ENCODE results near the gene GPBP1.

DNA sequence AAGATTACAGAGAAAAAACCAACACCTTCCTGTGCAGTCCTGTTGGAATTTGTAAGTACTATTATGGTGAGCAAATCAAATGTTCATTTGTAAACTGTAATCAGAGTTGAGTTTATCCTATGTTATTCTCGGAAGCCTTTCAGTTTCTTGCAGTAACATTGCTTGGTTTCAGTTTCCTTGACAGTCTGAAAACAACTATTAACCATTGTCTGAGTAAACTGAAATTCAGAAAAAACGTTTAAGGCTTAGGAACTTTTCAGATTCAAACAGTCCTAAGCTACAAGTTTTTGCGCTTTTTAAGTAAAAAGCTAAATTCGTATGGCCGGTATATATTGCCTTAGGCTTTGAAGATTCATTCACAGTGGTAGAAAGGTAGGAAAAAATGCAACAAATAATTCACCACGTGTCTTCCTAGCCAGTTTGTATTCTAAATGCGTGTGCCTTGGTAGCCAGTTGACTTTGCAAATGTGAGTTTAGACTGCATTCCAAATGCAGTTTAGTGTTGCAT lies 2.5 kb downstream of the GPBP1 start:
- TF ChIP-seq, protein P1, sequence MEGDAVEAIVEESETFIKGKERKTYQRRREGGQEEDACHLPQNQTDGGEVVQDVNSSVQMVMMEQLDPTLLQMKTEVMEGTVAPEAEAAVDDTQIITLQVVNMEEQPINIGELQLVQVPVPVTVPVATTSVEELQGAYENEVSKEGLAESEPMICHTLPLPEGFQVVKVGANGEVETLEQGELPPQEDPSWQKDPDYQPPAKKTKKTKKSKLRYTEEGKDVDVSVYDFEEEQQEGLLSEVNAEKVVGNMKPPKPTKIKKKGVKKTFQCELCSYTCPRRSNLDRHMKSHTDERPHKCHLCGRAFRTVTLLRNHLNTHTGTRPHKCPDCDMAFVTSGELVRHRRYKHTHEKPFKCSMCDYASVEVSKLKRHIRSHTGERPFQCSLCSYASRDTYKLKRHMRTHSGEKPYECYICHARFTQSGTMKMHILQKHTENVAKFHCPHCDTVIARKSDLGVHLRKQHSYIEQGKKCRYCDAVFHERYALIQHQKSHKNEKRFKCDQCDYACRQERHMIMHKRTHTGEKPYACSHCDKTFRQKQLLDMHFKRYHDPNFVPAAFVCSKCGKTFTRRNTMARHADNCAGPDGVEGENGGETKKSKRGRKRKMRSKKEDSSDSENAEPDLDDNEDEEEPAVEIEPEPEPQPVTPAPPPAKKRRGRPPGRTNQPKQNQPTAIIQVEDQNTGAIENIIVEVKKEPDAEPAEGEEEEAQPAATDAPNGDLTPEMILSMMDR (conservative IDR thresholded peaks at IDR 0.05; ENCODE audit: low read depth in 2 of 2) = no peak
- TF ChIP-seq POLR2AphosphoS5 (IDR thresholded peaks at IDR 0.05; ENCODE audit: low read depth) (no peak), EZH2 (IDR thresholded peaks at IDR 0.05; ENCODE audit: low read depth, unreplicated experiment) (no peak)

All from GM23338 (cell line).